HG03039 (cell line): ENCODE measurements around the gene ZRSR2.
"Not testable (repeated sequence)": the region's sequence is repeated elsewhere in the genome, so short reads cannot be mapped to it uniquely, and the experiment has no call there.

ENCODE experiments used
- ATAC-seq: cut with Tn5 transposase; IDR thresholded peaks from one replicate; pipeline ENCODE4 v1.9.1; 2021; ENCODE audit warnings: mild to moderate bottlenecking, moderate library complexity; ENCODE audit not compliant: unreplicated experiment

The ZRSR2 gene

GRCh38 chrX:15789979-15790768 lies at the start of gene ZRSR2:
ZRSR2 (plus strand) TSS chrX:15790484; CDS start chrX:15790496, 12 bp downstream.
- ATAC-seq = peak; percentile 95

- ATAC-seq = no peak
Observed at GRCh38 chrX:15744181-15744867, 46.0 kb upstream of the ZRSR2 start.

GRCh38 chrX:15745179-15745578 lies 45.1 kb upstream of the ZRSR2 start:
- ATAC-seq = no peak

DNA sequence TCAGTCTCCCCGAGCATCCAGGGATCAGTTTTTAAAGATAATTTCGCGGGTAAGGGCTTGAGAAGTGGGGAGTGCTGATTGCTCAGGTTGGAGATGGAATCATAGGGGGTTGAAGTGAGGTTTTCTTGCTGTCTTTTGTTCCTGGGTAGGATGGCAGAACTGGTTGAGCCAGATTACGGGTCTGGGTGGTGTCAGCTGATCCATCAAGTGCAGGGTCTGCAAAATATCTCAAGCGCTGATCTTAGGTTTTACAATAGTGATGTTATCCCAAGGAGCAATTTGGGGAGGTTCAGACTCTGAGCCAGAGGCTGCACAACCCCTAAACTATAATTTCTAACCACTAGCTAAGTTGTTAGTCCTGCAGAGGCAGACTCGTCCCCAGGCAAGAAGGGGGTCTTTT lies 43.6 kb upstream of the ZRSR2 start:
- ATAC-seq = not testable (repeated sequence)

GRCh38 chrX:15747626-15748173 lies 42.6 kb upstream of the ZRSR2 start:
- ATAC-seq = no peak

DNA sequence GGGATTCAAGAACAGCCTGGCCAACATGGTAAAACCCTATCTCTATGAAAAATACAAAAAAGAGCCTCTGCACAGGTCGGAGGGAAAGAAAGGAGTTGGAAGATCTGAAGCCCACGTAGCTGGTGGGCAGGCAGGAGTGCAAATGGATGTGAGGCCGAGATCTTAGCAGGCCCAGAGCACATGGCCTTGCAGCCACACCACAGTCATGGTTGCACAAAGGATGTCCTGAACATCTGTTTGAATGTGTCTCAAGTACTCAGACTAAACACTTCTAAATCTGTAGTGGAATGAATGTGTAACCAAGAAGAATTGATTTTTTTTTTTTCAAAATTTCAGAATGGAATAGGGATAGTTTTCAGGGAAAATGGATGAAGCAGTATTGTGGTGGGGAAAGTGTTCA lies 41.4 kb upstream of the ZRSR2 start:
- no peak for ATAC-seq

DNA sequence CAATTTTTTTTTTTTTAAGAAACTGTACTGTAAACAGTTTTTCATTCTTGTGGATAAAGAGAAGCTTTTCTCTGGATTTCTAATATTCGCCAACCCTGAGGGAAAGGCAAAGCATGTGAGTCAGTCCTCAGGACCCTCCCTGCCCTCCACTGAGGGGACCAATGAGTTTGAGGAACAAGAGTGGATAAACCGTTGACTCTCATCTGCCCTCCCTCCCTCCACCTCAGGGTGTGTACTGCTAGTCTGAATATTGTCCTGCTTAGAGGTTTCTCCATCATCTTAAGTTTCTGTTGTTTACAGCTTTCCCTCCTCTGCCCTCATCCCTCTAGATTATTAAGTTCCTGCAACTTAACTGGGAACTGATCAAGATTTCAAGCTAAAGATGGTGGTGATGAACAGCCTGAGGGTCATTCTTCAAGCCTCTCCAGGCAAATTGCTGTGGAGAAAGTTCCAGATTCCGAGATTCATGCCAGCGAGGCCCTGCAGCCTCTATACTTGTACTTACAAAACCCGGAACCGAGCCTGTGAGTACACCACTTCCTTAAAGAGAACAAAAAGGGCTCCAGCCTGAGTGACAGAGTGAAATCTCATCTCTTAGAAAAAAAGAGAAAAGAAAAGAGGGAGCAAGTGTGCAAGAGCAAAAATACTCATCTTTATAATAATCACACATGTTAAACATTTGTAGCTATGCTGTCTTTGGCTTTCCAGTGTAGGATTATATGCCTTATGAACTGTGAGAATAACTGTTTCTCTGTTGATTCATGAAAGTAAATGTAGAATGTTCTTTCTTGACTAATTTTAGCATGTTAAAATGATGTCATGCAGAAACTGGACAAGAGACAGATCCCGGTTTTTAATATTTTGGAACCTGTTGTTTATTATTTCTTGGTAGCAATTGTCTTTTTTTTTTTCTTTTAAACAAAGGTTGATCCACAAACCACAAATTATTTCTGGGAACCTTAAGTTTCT lies 40.4 kb upstream of the ZRSR2 start:
- peak; percentile 58 for ATAC-seq

DNA sequence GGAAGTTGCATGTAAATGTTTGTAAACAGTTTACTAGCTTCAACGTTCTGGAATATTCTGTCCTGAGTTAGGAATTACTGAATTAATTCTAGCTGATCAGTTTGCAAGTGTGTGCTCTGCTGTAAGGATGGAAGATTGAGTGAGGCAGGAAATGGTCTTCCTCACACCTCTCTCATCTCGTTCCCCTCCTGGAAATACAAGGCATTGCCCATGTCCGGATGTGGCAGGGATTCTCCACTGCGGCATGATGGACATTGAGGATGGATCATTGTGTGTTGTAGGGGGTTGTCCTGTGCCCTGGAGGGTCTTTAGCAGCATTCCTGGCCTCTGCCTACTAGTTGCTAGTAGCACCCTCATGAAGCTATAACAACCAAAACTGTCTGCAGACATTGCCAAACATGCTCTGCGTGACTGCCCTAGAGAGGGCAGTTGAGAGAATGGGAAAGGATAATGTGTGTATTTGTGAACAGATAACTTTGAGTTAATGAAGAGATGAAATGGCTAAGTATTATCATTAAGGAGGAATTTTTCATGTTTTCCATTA lies 39.6 kb upstream of the ZRSR2 start:
- ATAC-seq = no peak

GRCh38 chrX:15751155-15751819 lies 39.0 kb upstream of the ZRSR2 start:
- no peak for ATAC-seq

- ATAC-seq = no peak
Observed at GRCh38 chrX:15755091-15755490, 35.2 kb upstream of the ZRSR2 start.

DNA sequence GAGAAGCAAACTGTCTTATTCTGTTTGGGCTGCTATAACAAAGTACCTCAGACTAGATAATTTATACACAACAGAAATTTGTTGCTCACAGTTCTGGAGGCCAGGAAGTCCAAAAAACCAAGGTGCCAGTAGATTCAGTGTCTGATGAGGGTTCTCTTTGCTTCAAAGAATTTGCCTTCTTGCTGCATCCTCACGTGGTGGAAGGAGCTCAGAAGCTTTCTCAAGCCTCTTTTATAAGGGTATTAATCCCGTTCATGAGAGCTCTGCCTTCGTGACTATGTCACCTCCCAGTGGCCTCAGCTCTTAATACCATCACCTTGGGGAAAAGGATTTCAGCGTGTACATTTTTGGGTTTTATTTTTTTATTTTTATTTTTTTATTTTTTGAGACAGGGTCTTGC lies 32.1 kb upstream of the ZRSR2 start:
- no peak for ATAC-seq

DNA sequence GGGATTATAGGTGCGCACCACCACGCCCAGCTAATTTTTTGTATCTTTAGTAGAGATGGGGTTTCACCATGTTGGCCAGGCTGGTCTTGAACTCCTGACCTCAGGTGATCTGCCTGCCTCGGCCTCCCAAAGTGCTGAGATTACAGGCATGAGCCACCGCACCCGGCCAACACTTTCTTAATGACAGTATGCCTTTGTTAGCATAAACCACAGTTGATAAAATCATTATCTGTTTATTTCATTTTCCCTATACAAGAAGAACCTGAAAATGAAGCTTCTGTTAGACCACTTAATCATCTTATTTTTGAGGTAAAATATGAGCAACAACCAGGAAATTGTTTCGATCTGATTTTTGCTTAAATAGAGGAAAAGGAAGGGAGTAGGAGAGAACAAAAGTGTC lies 30.4 kb upstream of the ZRSR2 start:
- not testable (repeated sequence) for ATAC-seq

GRCh38 chrX:15761564-15762191 lies 28.6 kb upstream of the ZRSR2 start:
- ATAC-seq = no peak

- ATAC-seq = no peak
Observed at GRCh38 chrX:15769300-15769954, 20.9 kb upstream of the ZRSR2 start.

DNA sequence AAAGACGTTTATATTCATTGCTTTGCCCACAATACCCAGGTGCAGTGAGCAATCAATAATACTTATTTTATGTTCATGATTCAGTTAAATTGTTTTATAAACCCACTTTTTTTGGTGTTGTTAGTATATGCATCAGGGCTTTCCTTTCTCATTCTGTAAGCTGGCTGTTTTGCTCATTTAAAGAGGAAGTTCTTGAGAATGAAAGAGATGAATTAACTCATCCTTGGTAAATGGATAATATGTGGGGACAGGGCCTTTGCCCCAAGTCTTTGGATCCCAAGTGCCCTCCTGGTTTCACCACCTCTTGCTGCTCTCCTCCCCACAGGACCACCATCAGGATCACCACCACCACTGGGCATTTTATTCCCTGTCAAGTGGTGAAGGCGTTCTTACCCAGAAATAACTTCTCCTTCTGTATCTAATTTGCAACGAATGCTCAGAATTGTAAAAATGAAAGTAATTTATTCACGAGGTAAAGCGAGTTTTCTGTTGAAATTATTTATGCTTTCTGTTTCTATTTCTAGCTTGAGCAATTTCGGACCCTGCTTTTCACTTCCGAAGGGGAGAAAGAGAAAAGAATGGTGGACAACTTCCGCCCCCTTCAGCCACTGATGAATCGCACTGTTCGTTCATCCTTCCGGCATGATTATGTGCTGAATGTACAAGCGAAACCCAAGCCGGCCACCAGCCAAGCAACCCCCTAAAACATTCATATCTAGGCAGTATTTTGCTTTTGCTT lies 8.2 kb upstream of the ZRSR2 start:
- ATAC-seq = peak; percentile 70

DNA sequence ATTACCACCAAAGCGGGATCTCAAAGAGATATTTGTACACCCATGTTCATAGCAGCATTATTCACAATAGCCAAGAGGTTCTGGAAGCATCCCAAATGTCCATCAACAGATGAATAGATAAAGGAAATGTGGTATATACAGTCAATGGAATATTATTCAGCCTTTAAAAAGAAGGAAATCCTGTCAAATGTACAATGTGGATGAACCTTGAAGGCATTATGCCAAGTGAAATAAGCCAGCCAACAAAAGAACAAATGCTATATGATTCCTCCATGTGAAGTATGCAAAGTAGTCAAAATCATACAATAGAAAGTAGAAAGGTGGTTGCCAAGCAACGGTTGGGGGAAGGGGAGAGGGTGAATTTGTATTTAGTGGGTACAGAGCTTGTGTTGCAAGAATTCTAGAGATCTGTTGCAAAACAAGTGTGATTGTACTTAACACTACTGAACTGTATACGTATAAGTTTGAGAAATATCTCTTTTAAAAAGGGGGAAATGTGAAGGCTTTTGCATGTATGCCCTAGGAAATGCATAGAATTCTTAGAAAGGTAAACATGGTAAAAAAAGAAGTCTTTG lies 5.0 kb upstream of the ZRSR2 start:
- no peak for ATAC-seq

GRCh38 chrX:15786915-15787314 lies 3.4 kb upstream of the ZRSR2 start:
- ATAC-seq = no peak

DNA sequence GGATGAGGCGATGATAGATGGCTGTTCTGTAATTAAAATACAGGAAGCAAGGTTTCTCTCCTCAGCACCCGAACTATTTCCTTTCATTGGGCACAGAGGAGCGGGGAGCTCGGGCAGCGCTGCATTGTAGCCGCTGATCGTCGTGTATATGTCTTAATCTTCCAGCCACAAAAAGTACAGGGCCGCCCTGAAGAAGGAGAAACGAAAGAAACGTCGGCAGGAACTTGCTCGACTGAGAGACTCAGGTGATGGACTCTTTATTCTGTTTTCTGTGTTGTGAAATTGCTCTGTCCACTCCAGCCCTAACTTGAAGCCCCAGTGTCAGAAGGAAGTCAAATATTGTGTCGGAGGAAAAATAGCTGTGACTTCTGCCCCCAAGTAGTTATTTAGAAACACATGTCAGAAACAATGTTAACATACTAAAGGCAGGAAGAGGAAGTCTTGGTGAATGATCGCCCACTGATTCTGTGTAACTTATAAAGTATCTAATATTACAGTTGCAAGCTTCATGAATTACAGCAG lies 546 bp downstream of the ZRSR2 start:
- ATAC-seq = no peak
